Measurements from ENCODE around the gene CRTC3. TPM values are rescaled to one million over a fixed set of nuclear protein-coding genes. Genes with fewer than 3 reads are reported as not detected.

Gene CRTC3
- total RNA-seq, 1 experiment from 2014 or later: 35.3 TPM

GRCh38 chr15:90611157-90611556 lies 81.4 kb downstream of the CRTC3 start:
- POLR2A ChIA-PET (ENCODE audit: low non-redundant PET): no interaction called here
- intact Hi-C loops (cut with micrococcal nuclease; ENCODE audit: unreplicated experiment): no loop called here

GRCh38 chr15:90617171-90617570 lies 87.4 kb downstream of the CRTC3 start:
- ChIA-PET CTCF (no interaction called here), POLR2A (ENCODE audit: low non-redundant PET) (no interaction called here)
- Histone ChIP-seq H3K9me3 (ENCODE audit: low read depth, low read length, poor library complexity, severe bottlenecking) (no peaks in the 10 kb centered on the region), H3K27ac (ENCODE audit: low read depth, low read length, poor library complexity, severe bottlenecking) (no peak overlapping the region), H3K27me3 (replicated peaks; ENCODE audit: insufficient read depth, low read depth, low read length, poor library complexity) (no peaks in the 10 kb centered on the region), H3K4me3 (ENCODE audit: low read depth, low read length, poor library complexity, severe bottlenecking) (no peak overlapping the region), H3K36me3 (ENCODE audit: insufficient read depth, low read length, poor library complexity, severe bottlenecking) (no peaks in the 10 kb centered on the region), H3K4me1 (ENCODE audit: insufficient read depth, low read length, poor library complexity, severe bottlenecking) (no peaks in the 10 kb centered on the region)
- no TSS peak for BruUV-seq (replicated peaks)
- DNase-seq (ENCODE audit: low spot score): no peak
- intact Hi-C loops (cut with micrococcal nuclease; ENCODE audit: unreplicated experiment): no loop called here
- TF ChIP-seq EZH2 (IDR thresholded peaks at IDR 0.05; ENCODE audit: borderline replicate concordance, low read depth, low read length, poor library complexity, severe bottlenecking) (no peak), CTCF (conservative IDR thresholded peaks at IDR 0.05; ENCODE audit: low read depth, low read length) (no peak)

More at GRCh38 chr15:90611157-90611556, 81.4 kb downstream of the CRTC3 start:
- no TSS peak for BruUV-seq (replicated peaks)
- Histone ChIP-seq H3K4me1 (ENCODE audit: insufficient read depth, low read length, poor library complexity, severe bottlenecking) (no peaks in the 10 kb centered on the region), H3K9me3 (ENCODE audit: low read depth, low read length, poor library complexity, severe bottlenecking) (no peaks in the 10 kb centered on the region), H3K27me3 (replicated peaks; ENCODE audit: insufficient read depth, low read depth, low read length, poor library complexity) (no peaks in the 10 kb centered on the region), H3K27ac (ENCODE audit: low read depth, low read length, poor library complexity, severe bottlenecking) (no peak overlapping the region), H3K36me3 (ENCODE audit: insufficient read depth, low read length, poor library complexity, severe bottlenecking) (no peaks in the 10 kb centered on the region), H3K4me3 (ENCODE audit: low read depth, low read length, poor library complexity, severe bottlenecking) (no peak overlapping the region)
- CTCF ChIA-PET: no interaction called here
- no peak for DNase-seq (ENCODE audit: low spot score)
- TF ChIP-seq EZH2 (IDR thresholded peaks at IDR 0.05; ENCODE audit: borderline replicate concordance, low read depth, low read length, poor library complexity, severe bottlenecking): no peak
- no peak for TF ChIP-seq CTCF (conservative IDR thresholded peaks at IDR 0.05; ENCODE audit: low read depth, low read length)

GRCh38 chr15:90617668-90618097 lies 88.0 kb downstream of the CRTC3 start:
- Histone ChIP-seq H3K27me3 (replicated peaks; ENCODE audit: insufficient read depth, low read depth, low read length, poor library complexity) (no peaks in the 10 kb centered on the region), H3K27ac (ENCODE audit: low read depth, low read length, poor library complexity, severe bottlenecking) (no peak overlapping the region), H3K4me1 (ENCODE audit: insufficient read depth, low read length, poor library complexity, severe bottlenecking) (no peaks in the 10 kb centered on the region), H3K36me3 (ENCODE audit: insufficient read depth, low read length, poor library complexity, severe bottlenecking) (no peaks in the 10 kb centered on the region), H3K4me3 (ENCODE audit: low read depth, low read length, poor library complexity, severe bottlenecking) (no peak overlapping the region), H3K9me3 (ENCODE audit: low read depth, low read length, poor library complexity, severe bottlenecking) (no peaks in the 10 kb centered on the region)
- TF ChIP-seq EZH2 (IDR thresholded peaks at IDR 0.05; ENCODE audit: borderline replicate concordance, low read depth, low read length, poor library complexity, severe bottlenecking) (no peak), CTCF (conservative IDR thresholded peaks at IDR 0.05; ENCODE audit: low read depth, low read length) (no peak)
- BruUV-seq (replicated peaks): no TSS peak
- POLR2A ChIA-PET (ENCODE audit: low non-redundant PET): no interaction called here
- intact Hi-C loops (cut with micrococcal nuclease; ENCODE audit: unreplicated experiment): no loop called here
- DNase-seq (ENCODE audit: low spot score): no peak
- CTCF ChIA-PET: no interaction called here

Measured in A673 (cell line).